HEK293 (cell line): ENCODE data around the gene ZKSCAN8.

ENCODE experiments used
- CTCF ChIA-PET: fragments of 350-600 bp; formaldehyde crosslinking; extraction: SDS; loops from one replicate; lab custom pipeline; 2021; ENCODE audit warnings: antibody characterized with exemption; lab: Yijun Ruan, JAX
- POLR2A ChIA-PET: fragments of 300-600 bp; formaldehyde crosslinking; extraction: SDS; loops from one replicate; lab custom pipeline; 2020; ENCODE audit warnings: antibody characterized with exemption, inconsistent platforms; lab: Yijun Ruan, JAX
- H3K27ac ChIP-seq: fragments of 200-500 bp; sonication (Bioruptor generic); 2 replicates; pipeline ENCODE4 v1.5.1; 2014; ENCODE audit warnings: low read depth, low read length, control low read depth, inconsistent platforms; ENCODE audit errors: extremely low read depth
- H3K36me3 ChIP-seq, 2 experiments: fragments of 200-500 bp in 1 of 2; sonication (Bioruptor generic) in 1 of 2; 1 replicate in 1 of 2; 2 replicates in 1 of 2; pipeline ENCODE4 v1.5.1; 2014 to 2017; ENCODE audit warnings: inconsistent platforms in 2 of 2, low read length in 2 of 2; ENCODE audit not compliant: control insufficient read depth in 2 of 2, insufficient read depth in 1 of 2
- H3K4me1 ChIP-seq: fragments of 200-500 bp; sonication (Bioruptor generic); 2 replicates; pipeline ENCODE4 v1.5.1; 2014; ENCODE audit warnings: mild to moderate bottlenecking, low read length, inconsistent platforms; ENCODE audit not compliant: control insufficient read depth, insufficient read depth
- H3K4me3 ChIP-seq: 2 replicates; pipeline ENCODE4 v1.5.1; 2011; ENCODE audit warnings: low read depth, mild to moderate bottlenecking, control low read depth, low read length, moderate library complexity
- H3K9me3 ChIP-seq: fragments of 200-500 bp; sonication (Bioruptor generic); 2 replicates; pipeline ENCODE4 v1.5.1; 2014; ENCODE audit warnings: low read depth, low read length, inconsistent platforms; ENCODE audit not compliant: control insufficient read depth, insufficient read depth
- BCL11A ChIP-seq: fragments of 450-650 bp; formaldehyde crosslinking; IDR thresholded peaks from 2 replicates; pipeline ENCODE4 v1.5.1; 2016; ENCODE audit warnings: low read depth, missing biosample characterization, missing genetic modification characterization
- FEZF1 ChIP-seq: fragments of 450-650 bp; formaldehyde crosslinking; IDR thresholded peaks from 2 replicates; pipeline ENCODE4 v1.5.1; 2016; ENCODE audit warnings: missing biosample characterization, missing genetic modification characterization
- OSR2 ChIP-seq: fragments of 450-650 bp; formaldehyde crosslinking; IDR thresholded peaks from 2 replicates; pipeline ENCODE4 v1.5.1; 2016; ENCODE audit warnings: missing biosample characterization, missing genetic modification characterization
- PRDM10 ChIP-seq: fragments of 450-650 bp; formaldehyde crosslinking; IDR thresholded peaks from 2 replicates; pipeline ENCODE4 v1.5.1; 2016; ENCODE audit warnings: missing biosample characterization, missing genetic modification characterization
- SCRT2 ChIP-seq: fragments of 450-650 bp; formaldehyde crosslinking; IDR thresholded peaks from 2 replicates; pipeline ENCODE4 v1.5.1; 2016; ENCODE audit warnings: missing biosample characterization, missing genetic modification characterization
- TCF7L2 ChIP-seq: IDR thresholded peaks from 2 replicates; pipeline ENCODE4 v1.6.1; 2011; ENCODE audit warnings: low read depth, mild to moderate bottlenecking, inconsistent platforms, low read length, moderate library complexity, borderline replicate concordance
- YY2 ChIP-seq: fragments of 450-650 bp; formaldehyde crosslinking; IDR thresholded peaks from 2 replicates; pipeline ENCODE4 v1.5.1; 2016; ENCODE audit warnings: missing biosample characterization, missing genetic modification characterization
- ZBTB6 ChIP-seq: fragments of 450-650 bp; formaldehyde crosslinking; IDR thresholded peaks from 2 replicates; pipeline ENCODE4 v1.5.1; 2017; ENCODE audit warnings: missing biosample characterization, missing genetic modification characterization
- ZFP3 ChIP-seq: fragments of 450-650 bp; formaldehyde crosslinking; IDR thresholded peaks from 2 replicates; pipeline ENCODE4 v1.5.1; 2016; ENCODE audit warnings: low read depth, missing biosample characterization, missing genetic modification characterization
- ZNF148 ChIP-seq: fragments of 450-650 bp; formaldehyde crosslinking; IDR thresholded peaks from 2 replicates; pipeline ENCODE4 v1.5.0; 2017; ENCODE audit warnings: missing biosample characterization, missing genetic modification characterization, borderline replicate concordance
- ZNF623 ChIP-seq: fragments of 450-650 bp; formaldehyde crosslinking; IDR thresholded peaks from 2 replicates; pipeline ENCODE4 v1.5.1; 2016; ENCODE audit warnings: missing biosample characterization, missing genetic modification characterization
- ZNF624 ChIP-seq: fragments of 450-650 bp; formaldehyde crosslinking; IDR thresholded peaks from 2 replicates; pipeline ENCODE4 v1.5.1; 2017; ENCODE audit warnings: missing biosample characterization, missing genetic modification characterization
- TF ChIP-seq, protein P1 (sequence below): fragments of 450-650 bp; IDR thresholded peaks from 2 replicates; pipeline ENCODE4 v1.5.1; 2018; ENCODE audit warnings: missing biosample characterization, missing genetic modification characterization
- TF ChIP-seq, protein P2 (sequence below): fragments of 450-650 bp; formaldehyde crosslinking; IDR thresholded peaks from 2 replicates; pipeline ENCODE4; 2016; ENCODE audit warnings: missing biosample characterization, missing genetic modification characterization
- TF ChIP-seq, protein P3 (sequence below): fragments of 450-650 bp; formaldehyde crosslinking; IDR thresholded peaks from 2 replicates; pipeline ENCODE4 v1.5.1; 2016; ENCODE audit warnings: missing biosample characterization, missing genetic modification characterization

The ZKSCAN8 gene

DNA sequence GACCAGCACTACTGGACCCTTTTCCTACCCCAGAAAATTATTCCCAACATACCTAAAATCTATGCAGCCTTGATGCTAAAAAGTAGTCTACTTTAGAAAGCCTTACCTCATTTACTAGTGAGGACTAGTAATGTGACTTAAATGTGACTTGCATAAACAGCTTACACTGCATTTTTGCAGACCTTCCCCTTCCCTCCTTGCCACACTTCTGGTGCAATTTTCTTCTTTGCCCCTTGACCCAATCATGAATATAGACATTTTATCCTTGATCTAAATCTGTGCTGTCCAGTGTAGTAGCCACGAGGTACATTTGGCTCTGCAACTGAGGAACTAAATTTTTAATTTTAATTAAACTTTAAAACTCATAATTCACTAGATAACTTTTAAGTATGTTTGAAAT is 7.0 kb upstream of the ZKSCAN8 start (continued):
- TF ChIP-seq, protein P1, sequence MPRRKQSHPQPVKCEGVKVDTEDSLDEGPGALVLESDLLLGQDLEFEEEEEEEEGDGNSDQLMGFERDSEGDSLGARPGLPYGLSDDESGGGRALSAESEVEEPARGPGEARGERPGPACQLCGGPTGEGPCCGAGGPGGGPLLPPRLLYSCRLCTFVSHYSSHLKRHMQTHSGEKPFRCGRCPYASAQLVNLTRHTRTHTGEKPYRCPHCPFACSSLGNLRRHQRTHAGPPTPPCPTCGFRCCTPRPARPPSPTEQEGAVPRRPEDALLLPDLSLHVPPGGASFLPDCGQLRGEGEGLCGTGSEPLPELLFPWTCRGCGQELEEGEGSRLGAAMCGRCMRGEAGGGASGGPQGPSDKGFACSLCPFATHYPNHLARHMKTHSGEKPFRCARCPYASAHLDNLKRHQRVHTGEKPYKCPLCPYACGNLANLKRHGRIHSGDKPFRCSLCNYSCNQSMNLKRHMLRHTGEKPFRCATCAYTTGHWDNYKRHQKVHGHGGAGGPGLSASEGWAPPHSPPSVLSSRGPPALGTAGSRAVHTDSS, result no peak

DNA sequence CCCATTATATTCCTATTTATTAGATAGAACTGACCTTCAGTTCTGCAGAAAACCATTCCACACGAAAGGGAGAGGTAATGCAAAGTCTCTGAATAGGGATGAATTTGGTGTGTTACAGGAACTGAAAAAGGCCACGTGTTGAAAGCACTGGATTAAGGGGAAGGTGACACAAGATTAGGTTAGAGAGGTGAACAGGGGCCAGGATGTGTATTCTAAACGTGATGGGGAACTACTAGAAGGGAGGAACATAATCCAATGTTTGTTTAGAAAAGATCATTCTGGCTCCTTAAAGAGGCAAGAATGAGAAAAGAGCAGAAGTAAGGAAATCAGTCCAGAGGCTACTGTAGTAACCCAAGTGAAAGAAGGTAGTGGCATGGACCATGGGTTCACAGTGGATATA is 6.3 kb upstream of the ZKSCAN8 start:
- Histone ChIP-seq H3K27ac (no peak overlapping the region), H3K36me3 (peaks cover 16 to 25% of the 10 kb centered on the region in 2 experiments; a peak in 2 of 3 replicates), H3K4me3 (peak overlapping the region; percentile 92), H3K9me3 (no peaks in the 10 kb centered on the region), H3K4me1 (peaks cover 10% of the 10 kb centered on the region; the same call in 1 of the 2 replicates)
- POLR2A ChIA-PET, result interaction anchor here (2.3 kb wide), 1 partner anchor 200 kb away, joined by 10 read pairs; the partner anchor contains the start of gene ZSCAN31
- CTCF ChIA-PET, result no interaction called here
- TF ChIP-seq SCRT2 (tag by site-specific recombination) (peak; percentile 86), PRDM10 (tag by site-specific recombination) (peak; percentile 68), ZNF624 (tag by site-specific recombination) (no peak), OSR2 (peak; percentile 30; the same call in 1 of the 2 replicates), FEZF1 (tag by site-specific recombination) (peak; percentile 75)
- TF ChIP-seq, protein P2, sequence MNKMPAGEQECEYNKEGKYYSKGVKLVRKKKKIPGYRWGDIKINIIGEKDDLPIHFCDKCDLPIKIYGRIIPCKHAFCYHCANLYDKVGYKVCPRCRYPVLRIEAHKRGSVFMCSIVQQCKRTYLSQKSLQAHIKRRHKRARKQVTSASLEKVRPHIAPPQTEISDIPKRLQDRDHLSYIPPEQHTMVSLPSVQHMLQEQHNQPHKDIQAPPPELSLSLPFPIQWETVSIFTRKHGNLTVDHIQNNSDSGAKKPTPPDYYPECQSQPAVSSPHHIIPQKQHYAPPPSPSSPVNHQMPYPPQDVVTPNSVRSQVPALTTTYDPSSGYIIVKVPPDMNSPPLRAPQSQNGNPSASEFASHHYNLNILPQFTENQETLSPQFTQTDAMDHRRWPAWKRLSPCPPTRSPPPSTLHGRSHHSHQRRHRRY (tag by site-specific recombination), result no peak

- Histone ChIP-seq H3K36me3 (peaks cover 1 to 16% of the 10 kb centered on the region in 2 experiments; a peak in 2 of 3 replicates), H3K4me3 (peak overlapping the region; percentile 92), H3K4me1 (peaks cover 10% of the 10 kb centered on the region; the same call in 1 of the 2 replicates), H3K9me3 (no peaks in the 10 kb centered on the region), H3K27ac (peak overlapping the region; percentile 77)
- POLR2A ChIA-PET, result interaction anchor here (0.6 to 2.5 kb wide), 17 partner anchors 9 to 566 kb away, joined by 3 to 14 read pairs (median 4); partner anchors contain the start of genes ZKSCAN3, ZKSCAN4, ZSCAN16 and ZSCAN31
- CTCF ChIA-PET, result interaction anchor here (0.6 to 1.7 kb wide), 12 partner anchors 19 to 1967 kb away, joined by 3 to 6 read pairs (median 3); no protein-coding TSS in a partner anchor
- TF ChIP-seq, protein P3, sequence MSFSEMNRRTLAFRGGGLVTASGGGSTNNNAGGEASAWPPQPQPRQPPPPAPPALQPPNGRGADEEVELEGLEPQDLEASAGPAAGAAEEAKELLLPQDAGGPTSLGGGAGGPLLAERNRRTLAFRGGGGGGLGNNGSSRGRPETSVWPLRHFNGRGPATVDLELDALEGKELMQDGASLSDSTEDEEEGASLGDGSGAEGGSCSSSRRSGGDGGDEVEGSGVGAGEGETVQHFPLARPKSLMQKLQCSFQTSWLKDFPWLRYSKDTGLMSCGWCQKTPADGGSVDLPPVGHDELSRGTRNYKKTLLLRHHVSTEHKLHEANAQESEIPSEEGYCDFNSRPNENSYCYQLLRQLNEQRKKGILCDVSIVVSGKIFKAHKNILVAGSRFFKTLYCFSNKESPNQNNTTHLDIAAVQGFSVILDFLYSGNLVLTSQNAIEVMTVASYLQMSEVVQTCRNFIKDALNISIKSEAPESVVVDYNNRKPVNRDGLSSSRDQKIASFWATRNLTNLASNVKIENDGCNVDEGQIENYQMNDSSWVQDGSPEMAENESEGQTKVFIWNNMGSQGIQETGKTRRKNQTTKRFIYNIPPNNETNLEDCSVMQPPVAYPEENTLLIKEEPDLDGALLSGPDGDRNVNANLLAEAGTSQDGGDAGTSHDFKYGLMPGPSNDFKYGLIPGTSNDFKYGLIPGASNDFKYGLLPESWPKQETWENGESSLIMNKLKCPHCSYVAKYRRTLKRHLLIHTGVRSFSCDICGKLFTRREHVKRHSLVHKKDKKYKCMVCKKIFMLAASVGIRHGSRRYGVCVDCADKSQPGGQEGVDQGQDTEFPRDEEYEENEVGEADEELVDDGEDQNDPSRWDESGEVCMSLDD (tag by site-specific recombination), result peak; percentile 97
- TF ChIP-seq YY2 (tag by site-specific recombination) (no peak), ZNF148 (tag by site-specific recombination) (no peak), BCL11A (tag by site-specific recombination) (no peak), ZFP3 (tag by site-specific recombination) (no peak), TCF7L2 (no peak), ZNF623 (tag by site-specific recombination) (peak; percentile 16; the same call in 1 of the 2 replicates), ZBTB6 (tag by site-specific recombination) (peak; percentile 68; the same call in 1 of the 2 replicates)
Observed at GRCh38 chr6:28136585-28137504, 4.8 kb upstream of the ZKSCAN8 start.
